RPMI8226 (cell line): ENCODE data around the gene EXD3.
"Not testable (repeated sequence)": the region's sequence is repeated elsewhere in the genome, so short reads cannot be mapped to it uniquely, and the experiment has no call there.

ENCODE experiments used
- DNase-seq: peaks from one replicate; pipeline ENCODE4 v3.0.0-alpha.2; 2015

The EXD3 gene

GRCh38 chr9:137327641-137328550 is 95.1 kb downstream of the EXD3 start:
- not testable (repeated sequence) for DNase-seq

GRCh38 chr9:137326445-137327065 is 96.4 kb downstream of the EXD3 start:
- DNase-seq: peak; percentile 68

- DNase-seq: no peak
Observed at GRCh38 chr9:137325799-137326198, 97.2 kb downstream of the EXD3 start.

- DNase-seq: no peak
Observed at GRCh38 chr9:137325124-137325523, 97.8 kb downstream of the EXD3 start.

GRCh38 chr9:137323531-137324331 is 99.2 kb downstream of the EXD3 start:
- no peak for DNase-seq

GRCh38 chr9:137321726-137322361 is 101.1 kb downstream of the EXD3 start:
- DNase-seq: no peak

- DNase-seq: peak; percentile 61
Observed at GRCh38 chr9:137320555-137321384, 102.2 kb downstream of the EXD3 start.

- no peak for DNase-seq
Observed at GRCh38 chr9:137319739-137320551, 103.0 kb downstream of the EXD3 start.

GRCh38 chr9:137319011-137319738 is 103.8 kb downstream of the EXD3 start:
- no peak for DNase-seq

GRCh38 chr9:137318602-137319001 is 104.4 kb downstream of the EXD3 start:
- DNase-seq: no peak

GRCh38 chr9:137317718-137318511 is 105.0 kb downstream of the EXD3 start:
- no peak for DNase-seq

- DNase-seq: no peak
Observed at GRCh38 chr9:137317021-137317717, 105.8 kb downstream of the EXD3 start.

- peak; percentile 63 for DNase-seq
Observed at GRCh38 chr9:137316012-137316981, 106.7 kb downstream of the EXD3 start.

- no peak for DNase-seq
Observed at GRCh38 chr9:137315581-137316011, 107.4 kb downstream of the EXD3 start.

GRCh38 chr9:137314561-137315560 is 108.1 kb downstream of the EXD3 start:
- DNase-seq: no peak

GRCh38 chr9:137313956-137314560 is 108.9 kb downstream of the EXD3 start:
- no peak for DNase-seq
